HCT116 (cell line): ENCODE data around the gene LSAMP. TPM values are rescaled to one million over a fixed set of nuclear protein-coding genes. Genes with fewer than 3 reads are reported as not detected.

ENCODE experiments used
- ATAC-seq: fragments of 200-7000 bp; cut with Tn5 transposase; 2 replicates; pipeline ENCODE4 v1.9.1; 2020; ENCODE audit warnings: mild to moderate bottlenecking, moderate library complexity
- BruUV-seq: library from RNA; stranded (reverse); fragments of 400-500 nt; replicated peaks from 2 replicates; lab custom pipeline; 2021; lab: Mats Ljungman, UMichigan
- CTCF ChIA-PET: fragments of 300-600 bp; sonication (Branson Sonifier 250); formaldehyde crosslinking; loops from one replicate; lab custom pipeline; 2021; ENCODE audit warnings: antibody characterized with exemption; lab: Charles Lee
- POLR2A ChIA-PET: fragments of 300-600, 350-600 bp; sonication (Branson Sonifier 250); formaldehyde crosslinking; loops from one replicate; lab custom pipeline; 2021; ENCODE audit warnings: antibody characterized with exemption; lab: Charles Lee
- RAD21 ChIA-PET, 2 experiments: fragments of 300-600 bp; sonication (Branson Sonifier 250); formaldehyde crosslinking; loops; one replicate each; lab custom pipeline; 2023; ENCODE audit warnings: low total read pairs in 2 of 2; ENCODE audit not compliant: uncharacterized antibody in 2 of 2, unreplicated experiment in 2 of 2, low non-redundant PET in 1 of 2; lab: Charles Lee
- DNase-seq: peaks from one replicate; pipeline ENCODE4 v3.0.0-alpha.2; 2010; ENCODE audit warnings: low read depth, low spot score
- H2AFZ ChIP-seq: fragments of 200-600 bp; shearing (Covaris generic), sonication (generic); 2 replicates; pipeline ENCODE4 v1.6.1; 2017; ENCODE audit warnings: low read depth, mixed run types, mixed read lengths, antibody characterized with exemption, low read length; ENCODE audit not compliant: poor library complexity, severe bottlenecking
- H3K27ac ChIP-seq: 2 replicates; pipeline ENCODE4 v1.5.1; 2012; ENCODE audit warnings: low read depth, low read length
- H3K27me3 ChIP-seq: fragments of 200-600 bp; sonication (generic); 2 replicates; pipeline ENCODE4 v1.6.1; 2016; ENCODE audit warnings: mixed run types, low read length, mixed read lengths; ENCODE audit not compliant: insufficient read depth
- H3K36me3 ChIP-seq, 2 experiments: fragments of 200-500 bp in 1 of 2; fragments of 200-600 bp in 1 of 2; sonication (Bioruptor generic) in 1 of 2; sonication (generic) in 1 of 2; 2 replicates each; pipeline versions ENCODE4 v1.5.1 to v1.6.1; 2014 to 2016; ENCODE audit warnings: low read length in 2 of 2, inconsistent platforms in 1 of 2, mixed read lengths in 1 of 2, mixed run types in 1 of 2; ENCODE audit not compliant: insufficient read depth in 2 of 2, control insufficient read depth in 1 of 2
- H3K4me1 ChIP-seq, 2 experiments: fragments of 200-600 bp in 1 of 2; sonication (generic) in 1 of 2; 2 replicates each; pipeline versions ENCODE4 v1.5.1 to v1.6.1; 2012 to 2017; ENCODE audit warnings: low read length in 2 of 2, inconsistent platforms in 1 of 2, mild to moderate bottlenecking in 1 of 2, mixed read lengths in 1 of 2, mixed run types in 1 of 2, moderate library complexity in 1 of 2; ENCODE audit not compliant: insufficient read depth in 2 of 2, control insufficient read depth in 1 of 2
- H3K4me2 ChIP-seq: fragments of 200-600 bp; sonication (generic); 2 replicates; pipeline ENCODE4 v1.6.1; 2017; ENCODE audit warnings: mixed run types, low read length, mixed read lengths
- H3K4me3 ChIP-seq, 2 experiments: fragments of 200-600 bp in 1 of 2; sonication (generic) in 1 of 2; replicated peaks in 1 of 2; 2 replicates each; pipeline ENCODE4 v1.5.1; 2011 to 2016; ENCODE audit warnings: low read length in 2 of 2, control low read depth in 1 of 2, low read depth in 1 of 2, mild to moderate bottlenecking in 1 of 2, mixed read lengths in 1 of 2, mixed run types in 1 of 2
- H3K79me2 ChIP-seq: fragments of 200-600 bp; sonication (generic); 2 replicates; pipeline ENCODE4 v1.6.1; 2017; ENCODE audit warnings: mild to moderate bottlenecking, mixed run types, low read length, moderate library complexity, mixed read lengths; ENCODE audit not compliant: insufficient read depth
- H3K9ac ChIP-seq: fragments of 200-600 bp; sonication (generic); 2 replicates; pipeline ENCODE4 v1.6.1; 2016; ENCODE audit warnings: low read length, mixed read lengths
- H3K9me2 ChIP-seq: fragments of 200-600 bp; sonication (generic), shearing (Covaris generic); 2 replicates; pipeline ENCODE4 v1.6.1; 2017; ENCODE audit warnings: mixed run types, mild to moderate bottlenecking, moderate library complexity; ENCODE audit not compliant: insufficient read depth
- H3K9me3 ChIP-seq, 2 experiments: fragments of 200-500 bp in 1 of 2; fragments of 200-600 bp in 1 of 2; sonication (Bioruptor generic) in 1 of 2; sonication (generic) in 1 of 2; 2 replicates each; pipeline ENCODE4 v1.6.1; 2014 to 2017; ENCODE audit warnings: low read length in 2 of 2, mixed read lengths in 2 of 2, inconsistent platforms in 1 of 2, low read depth in 1 of 2, mild to moderate bottlenecking in 1 of 2, mixed run types in 1 of 2, moderate library complexity in 1 of 2; ENCODE audit not compliant: control insufficient read depth in 1 of 2, insufficient read depth in 1 of 2
- H4K20me1 ChIP-seq: fragments of 200-600 bp; sonication (generic), shearing (Covaris generic); 2 replicates; pipeline ENCODE4 v1.6.1; 2017; ENCODE audit warnings: mixed run types, mild to moderate bottlenecking, moderate library complexity; ENCODE audit not compliant: insufficient read depth
- CBX3 ChIP-seq: IDR thresholded peaks from 2 replicates; pipeline ENCODE4 v1.6.1; 2012; ENCODE audit warnings: low read depth
- EGR1 ChIP-seq: IDR thresholded peaks from 2 replicates; pipeline ENCODE4 v1.6.1; 2012; ENCODE audit warnings: low read depth
- EZH2 ChIP-seq: fragments of 200-600 bp; sonication (generic); IDR thresholded peaks from 2 replicates; pipeline ENCODE4 v1.6.1; 2017; ENCODE audit warnings: antibody characterized with exemption, mixed run types
- FOSL1 ChIP-seq: IDR thresholded peaks from 2 replicates; pipeline ENCODE4 v1.6.1; 2012; ENCODE audit warnings: low read depth
- JUND ChIP-seq: IDR thresholded peaks from 2 replicates; pipeline ENCODE4 v1.6.1; 2012
- POLR2A ChIP-seq: IDR thresholded peaks from 2 replicates; pipeline ENCODE4 v1.7.0; 2011; ENCODE audit warnings: borderline replicate concordance; ENCODE audit not compliant: insufficient read depth, insufficient read length; ENCODE audit errors: extremely low read depth
- RAD21 ChIP-seq: IDR thresholded peaks from 2 replicates; pipeline ENCODE4 v1.6.1; 2012; ENCODE audit warnings: low read depth, mild to moderate bottlenecking
- SIN3A ChIP-seq: IDR thresholded peaks from 2 replicates; pipeline ENCODE4 v1.6.1; 2012; ENCODE audit warnings: low read depth
- SP1 ChIP-seq: IDR thresholded peaks from 2 replicates; pipeline ENCODE4 v1.6.1; 2012; ENCODE audit warnings: low read depth
- SRF ChIP-seq: IDR thresholded peaks from 2 replicates; pipeline ENCODE4 v1.6.1; 2012; ENCODE audit warnings: low read depth
- ZFX ChIP-seq: fragments of 450-650 bp; IDR thresholded peaks from 2 replicates; pipeline ENCODE4 v1.6.1; 2017
- ZNF274 ChIP-seq: fragments of 200-500 bp; sonication (Bioruptor generic); IDR thresholded peaks from 2 replicates; pipeline ENCODE4 v1.6.1; 2014; ENCODE audit warnings: mild to moderate bottlenecking, low read depth, low read length, inconsistent platforms
- intact Hi-C: fragments of 100-400 bp; cut with micrococcal nuclease; formaldehyde crosslinking; loops from 2 replicates; pipeline ENCODE4 v1.10.0; 2022
- total RNA-seq: library from RNA; stranded (reverse); gene quantifications from one replicate; pipeline ENCODE4 v1.2.1, GENCODE V29; 2021; ENCODE audit not compliant: unreplicated experiment
- TF ChIP-seq, protein P1 (sequence below): IDR thresholded peaks from 2 replicates; pipeline ENCODE4 v1.6.1; 2012
- TF ChIP-seq, protein P2 (sequence below), 3 experiments: fragments of 200-600 bp in 1 of 3; sonication (generic) in 1 of 3; IDR thresholded peaks in 2 of 3; conservative IDR thresholded peaks in 1 of 3; 2 replicates each; pipeline ENCODE4 v1.5.1; 2012 to 2017; ENCODE audit warnings: low read depth in 2 of 3, low read length in 2 of 3, antibody characterized with exemption in 1 of 3, borderline replicate concordance in 1 of 3, control low read depth in 1 of 3, mild to moderate bottlenecking in 1 of 3, mixed read lengths in 1 of 3, mixed run types in 1 of 3, moderate library complexity in 1 of 3; ENCODE audit not compliant: insufficient read depth in 1 of 3
- TF ChIP-seq, protein P3 (sequence below): IDR thresholded peaks from 2 replicates; pipeline ENCODE4 v1.6.1; 2011; ENCODE audit warnings: mild to moderate bottlenecking, low read length, moderate library complexity; ENCODE audit not compliant: insufficient replicate concordance; ENCODE audit errors: extremely low read depth
- TF ChIP-seq, protein P4 (sequence below): IDR thresholded peaks from 2 replicates; pipeline ENCODE4 v1.6.1; 2012

Gene LSAMP
- total RNA-seq, 1 experiment from 2014 or later = 0.25 TPM

DNA sequence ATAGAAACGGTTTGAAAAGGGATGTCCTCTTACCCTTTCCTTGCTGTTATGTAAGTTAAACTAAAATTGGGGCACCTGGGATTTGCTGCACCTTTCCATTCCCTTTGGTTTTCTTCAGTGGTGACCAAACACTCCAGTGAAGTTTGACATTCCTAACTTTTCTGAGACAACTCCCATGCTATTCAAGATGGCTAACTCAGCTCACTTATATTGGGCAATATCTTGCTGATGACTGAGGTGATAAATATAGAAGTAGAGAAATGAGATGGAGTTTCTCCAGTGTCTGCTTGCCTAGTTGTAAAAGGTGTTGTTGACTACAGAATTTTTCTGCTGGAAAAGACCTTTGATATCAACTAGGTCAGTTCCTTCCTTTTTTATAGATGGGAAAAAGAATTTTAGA, 530.2 kb downstream of the LSAMP start:
- no TSS peak for BruUV-seq
- DNase-seq (no peak), ATAC-seq (no peak)
- H3K9me2 ChIP-seq = no peaks in the 10 kb centered on the region
- no peaks in the 10 kb centered on the region for H3K9me3 ChIP-seq
- H3K4me2 ChIP-seq = no peak overlapping the region
- H3K27ac ChIP-seq = no peak overlapping the region
- CTCF ChIA-PET = no interaction called here
- H4K20me1 ChIP-seq = no peaks in the 10 kb centered on the region
- H3K27me3 ChIP-seq = 0 out of 2 replicates have a peak, but pooled peaks cover 4% of the 10 kb centered on the region
- POLR2A ChIA-PET = no interaction called here
- H3K4me1 ChIP-seq = no peaks in the 10 kb centered on the region
- intact Hi-C loops = no loop called here
- no peaks in the 10 kb centered on the region for H3K79me2 ChIP-seq
- no peak overlapping the region for H3K9ac ChIP-seq
- no peak overlapping the region for H3K4me3 ChIP-seq
- no peaks in the 10 kb centered on the region for H3K36me3 ChIP-seq
- RAD21 ChIA-PET = no interaction called here
- no peak for TF ChIP-seq RAD21
- TF ChIP-seq, protein P1, sequence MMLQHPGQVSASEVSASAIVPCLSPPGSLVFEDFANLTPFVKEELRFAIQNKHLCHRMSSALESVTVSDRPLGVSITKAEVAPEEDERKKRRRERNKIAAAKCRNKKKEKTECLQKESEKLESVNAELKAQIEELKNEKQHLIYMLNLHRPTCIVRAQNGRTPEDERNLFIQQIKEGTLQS = no peak
- TF ChIP-seq FOSL1 = no peak
- no peak for TF ChIP-seq EGR1
- no peak for TF ChIP-seq ZFX
- no peak for TF ChIP-seq SIN3A
- TF ChIP-seq, protein P2, sequence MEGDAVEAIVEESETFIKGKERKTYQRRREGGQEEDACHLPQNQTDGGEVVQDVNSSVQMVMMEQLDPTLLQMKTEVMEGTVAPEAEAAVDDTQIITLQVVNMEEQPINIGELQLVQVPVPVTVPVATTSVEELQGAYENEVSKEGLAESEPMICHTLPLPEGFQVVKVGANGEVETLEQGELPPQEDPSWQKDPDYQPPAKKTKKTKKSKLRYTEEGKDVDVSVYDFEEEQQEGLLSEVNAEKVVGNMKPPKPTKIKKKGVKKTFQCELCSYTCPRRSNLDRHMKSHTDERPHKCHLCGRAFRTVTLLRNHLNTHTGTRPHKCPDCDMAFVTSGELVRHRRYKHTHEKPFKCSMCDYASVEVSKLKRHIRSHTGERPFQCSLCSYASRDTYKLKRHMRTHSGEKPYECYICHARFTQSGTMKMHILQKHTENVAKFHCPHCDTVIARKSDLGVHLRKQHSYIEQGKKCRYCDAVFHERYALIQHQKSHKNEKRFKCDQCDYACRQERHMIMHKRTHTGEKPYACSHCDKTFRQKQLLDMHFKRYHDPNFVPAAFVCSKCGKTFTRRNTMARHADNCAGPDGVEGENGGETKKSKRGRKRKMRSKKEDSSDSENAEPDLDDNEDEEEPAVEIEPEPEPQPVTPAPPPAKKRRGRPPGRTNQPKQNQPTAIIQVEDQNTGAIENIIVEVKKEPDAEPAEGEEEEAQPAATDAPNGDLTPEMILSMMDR (IDR thresholded peaks at IDR 0.05 in 2 of 3, conservative IDR thresholded peaks at IDR 0.05 in 1 of 3; ENCODE audit: borderline replicate concordance in 1 of 3, insufficient read depth in 1 of 3, low read depth in 2 of 3, low read length in 2 of 3) = no peak
- no peak for TF ChIP-seq SP1
- TF ChIP-seq POLR2A = no peak
- no peak for TF ChIP-seq EZH2
- TF ChIP-seq CBX3 = no peak
- TF ChIP-seq ZNF274 = no peak
- no peak for TF ChIP-seq SRF
- no peak for TF ChIP-seq JUND
- TF ChIP-seq, protein P3, sequence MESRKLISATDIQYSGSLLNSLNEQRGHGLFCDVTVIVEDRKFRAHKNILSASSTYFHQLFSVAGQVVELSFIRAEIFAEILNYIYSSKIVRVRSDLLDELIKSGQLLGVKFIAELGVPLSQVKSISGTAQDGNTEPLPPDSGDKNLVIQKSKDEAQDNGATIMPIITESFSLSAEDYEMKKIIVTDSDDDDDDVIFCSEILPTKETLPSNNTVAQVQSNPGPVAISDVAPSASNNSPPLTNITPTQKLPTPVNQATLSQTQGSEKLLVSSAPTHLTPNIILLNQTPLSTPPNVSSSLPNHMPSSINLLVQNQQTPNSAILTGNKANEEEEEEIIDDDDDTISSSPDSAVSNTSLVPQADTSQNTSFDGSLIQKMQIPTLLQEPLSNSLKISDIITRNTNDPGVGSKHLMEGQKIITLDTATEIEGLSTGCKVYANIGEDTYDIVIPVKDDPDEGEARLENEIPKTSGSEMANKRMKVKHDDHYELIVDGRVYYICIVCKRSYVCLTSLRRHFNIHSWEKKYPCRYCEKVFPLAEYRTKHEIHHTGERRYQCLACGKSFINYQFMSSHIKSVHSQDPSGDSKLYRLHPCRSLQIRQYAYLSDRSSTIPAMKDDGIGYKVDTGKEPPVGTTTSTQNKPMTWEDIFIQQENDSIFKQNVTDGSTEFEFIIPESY = no peak
- TF ChIP-seq, protein P4, sequence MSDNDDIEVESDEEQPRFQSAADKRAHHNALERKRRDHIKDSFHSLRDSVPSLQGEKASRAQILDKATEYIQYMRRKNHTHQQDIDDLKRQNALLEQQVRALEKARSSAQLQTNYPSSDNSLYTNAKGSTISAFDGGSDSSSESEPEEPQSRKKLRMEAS = no peak
- H2AFZ ChIP-seq = no peak overlapping the region
